CD4-positive, alpha-beta T cell treated with Interleukin-17A for 4 hours (primary cell): ENCODE measurements around the gene SPNS2.

ENCODE experiments used
- DNase-seq: peaks from one replicate; pipeline ENCODE4 v3.0.0-alpha.2; 2020; ENCODE audit warnings: mixed read lengths

SPNS2 gene

GRCh38 chr17:4504188-4504587 lies 5.5 kb downstream of the SPNS2 start:
- peak; percentile 15 for DNase-seq

- no peak for DNase-seq
Measured at GRCh38 chr17:4505187-4505586, 6.5 kb downstream of the SPNS2 start.

- no peak for DNase-seq
Measured at GRCh38 chr17:4506175-4506813, 7.6 kb downstream of the SPNS2 start.

GRCh38 chr17:4506892-4507291 lies 8.2 kb downstream of the SPNS2 start:
- no peak for DNase-seq

GRCh38 chr17:4507361-4508111 lies 8.9 kb downstream of the SPNS2 start:
- DNase-seq, result no peak

- no peak for DNase-seq
Measured at GRCh38 chr17:4508207-4508606, 9.5 kb downstream of the SPNS2 start.

GRCh38 chr17:4509401-4509800 lies 10.7 kb downstream of the SPNS2 start:
- peak; percentile 38 for DNase-seq

- DNase-seq, result no peak
Measured at GRCh38 chr17:4509923-4510617, 11.4 kb downstream of the SPNS2 start.

GRCh38 chr17:4510618-4510941 lies 11.9 kb downstream of the SPNS2 start:
- DNase-seq, result no peak

GRCh38 chr17:4511199-4511932 lies 12.7 kb downstream of the SPNS2 start:
- no peak for DNase-seq

GRCh38 chr17:4512156-4513112 lies 13.8 kb downstream of the SPNS2 start:
- no peak for DNase-seq

GRCh38 chr17:4513113-4514032 lies 14.7 kb downstream of the SPNS2 start:
- no peak for DNase-seq

GRCh38 chr17:4514206-4514605 lies 15.5 kb downstream of the SPNS2 start:
- DNase-seq, result no peak

GRCh38 chr17:4514779-4515178 lies 16.1 kb downstream of the SPNS2 start:
- DNase-seq, result no peak

- DNase-seq, result no peak
Measured at GRCh38 chr17:4515501-4515900, 16.8 kb downstream of the SPNS2 start.

- DNase-seq, result no peak
Measured at GRCh38 chr17:4516735-4517134, 18.1 kb downstream of the SPNS2 start.

GRCh38 chr17:4518901-4519300 lies 20.2 kb downstream of the SPNS2 start:
- DNase-seq, result no peak

GRCh38 chr17:4519361-4519788 lies 20.7 kb downstream of the SPNS2 start:
- no peak for DNase-seq

GRCh38 chr17:4520060-4520893 lies 21.6 kb downstream of the SPNS2 start:
- DNase-seq, result no peak
